HG02763 (cell line): Measurements from ENCODE around the gene TMEM53.

Experiments
- ATAC-seq: cut with Tn5 transposase; IDR thresholded peaks from one replicate; pipeline ENCODE4 v1.9.1; 2021; ENCODE audit warnings: mild to moderate bottlenecking, moderate library complexity; ENCODE audit not compliant: unreplicated experiment

Gene TMEM53

GRCh38 chr1:44674113-44675000 lies at the start of gene TMEM53, which contains the start of gene ARMH1:
TSS of gene TMEM53 (minus strand) at chr1:44674481. CDS start at chr1:44674391, 90 bp downstream.
TSS of gene ARMH1 (plus strand) at chr1:44674714. CDS start at chr1:44689698, 14,984 bp downstream.
- ATAC-seq, result peak; percentile 92

GRCh38 chr1:44723496-44724295 lies 49.4 kb upstream of the TMEM53 start:
- ATAC-seq, result no peak

- ATAC-seq, result no peak
These were observed 48.8 kb upstream of the TMEM53 start for GRCh38 chr1:44723064-44723463.

- peak; percentile 51 for ATAC-seq
These were observed 47.4 kb upstream of the TMEM53 start for GRCh38 chr1:44721485-44722361.

GRCh38 chr1:44720281-44720680 lies 46.0 kb upstream of the TMEM53 start:
- ATAC-seq, result no peak

- ATAC-seq, result no peak
These were observed 45.0 kb upstream of the TMEM53 start for GRCh38 chr1:44719318-44719717.

- no peak for ATAC-seq
These were observed 43.8 kb upstream of the TMEM53 start for GRCh38 chr1:44718091-44718490.

- no peak for ATAC-seq
These were observed 43.4 kb upstream of the TMEM53 start for GRCh38 chr1:44717653-44718052.

- ATAC-seq, result no peak
These were observed 42.9 kb upstream of the TMEM53 start for GRCh38 chr1:44717156-44717555.

GRCh38 chr1:44714944-44715571 lies 40.8 kb upstream of the TMEM53 start:
- ATAC-seq, result no peak

- ATAC-seq, result no peak
These were observed 40.3 kb upstream of the TMEM53 start for GRCh38 chr1:44714532-44714931.

- peak; percentile 50 for ATAC-seq
These were observed 39.1 kb upstream of the TMEM53 start for GRCh38 chr1:44713321-44713781.

GRCh38 chr1:44707959-44708831 lies 33.9 kb upstream of the TMEM53 start:
- ATAC-seq, result no peak

GRCh38 chr1:44707112-44707881 lies 33.0 kb upstream of the TMEM53 start:
- ATAC-seq, result no peak

- ATAC-seq, result no peak
These were observed 31.7 kb upstream of the TMEM53 start for GRCh38 chr1:44705938-44706337.

GRCh38 chr1:44705470-44705869 lies 31.2 kb upstream of the TMEM53 start:
- ATAC-seq, result no peak

GRCh38 chr1:44701141-44701573 lies 26.9 kb upstream of the TMEM53 start:
- ATAC-seq, result no peak

GRCh38 chr1:44700573-44700972 lies 26.3 kb upstream of the TMEM53 start:
- no peak for ATAC-seq
